SIG-M5 treated with dmso at 0.1 percent for 504 hours (cell line): ENCODE data around the gene KCNJ16.

Experiments
- DNase-seq: peaks from one replicate; lab custom pipeline; 2025; ENCODE audit not compliant: unreplicated experiment; lab: John Stamatoyannopoulos, UW

Gene KCNJ16

GRCh38 chr17:70168977-70169708, 94.1 kb downstream of the KCNJ16 start, which contains the start of gene KCNJ2:
KCNJ2 (plus strand) TSS chr17:70169532; CDS start chr17:70175040, 5,508 bp downstream.
- peak; percentile 83 for DNase-seq

GRCh38 chr17:70169709-70170597, 94.9 kb downstream of the KCNJ16 start:
- DNase-seq = peak; percentile 40

GRCh38 chr17:70171159-70171558, 96.1 kb downstream of the KCNJ16 start:
- DNase-seq = no peak

- no peak for DNase-seq
These were observed 97.4 kb downstream of the KCNJ16 start for GRCh38 chr17:70172449-70172848.

GRCh38 chr17:70172923-70173322, 97.9 kb downstream of the KCNJ16 start:
- peak; percentile 13 for DNase-seq

- no peak for DNase-seq
These were observed 98.7 kb downstream of the KCNJ16 start for GRCh38 chr17:70173681-70174080.

- no peak for DNase-seq
These were observed 106.4 kb downstream of the KCNJ16 start for GRCh38 chr17:70181376-70181775.

- no peak for DNase-seq
These were observed 106.8 kb downstream of the KCNJ16 start for GRCh38 chr17:70181866-70182265.

GRCh38 chr17:70183508-70183907, 108.5 kb downstream of the KCNJ16 start:
- no peak for DNase-seq

GRCh38 chr17:70184207-70184606, 109.2 kb downstream of the KCNJ16 start:
- no peak for DNase-seq

- no peak for DNase-seq
These were observed 109.7 kb downstream of the KCNJ16 start for GRCh38 chr17:70184770-70185169.
